Endothelial cell of umbilical vein (primary cell): ENCODE results near the gene HSD17B8. TPM values are rescaled to one million over a fixed set of nuclear protein-coding genes. Genes with fewer than 3 reads are reported as not detected.

ENCODE experiments used
- BruUV-seq: library from RNA; stranded (reverse); fragments of 400-500 nt; replicated peaks from 2 replicates; lab custom pipeline; 2021; lab: Mats Ljungman, UMichigan
- CTCF ChIA-PET: fragments of 300-600, 350-600 bp; sonication (Branson Sonifier 250); formaldehyde crosslinking; loops from one replicate; lab custom pipeline; 2021; ENCODE audit warnings: antibody characterized with exemption, inconsistent platforms; lab: Charles Lee
- POLR2A ChIA-PET: fragments of 300-600, 350-600 bp; sonication (Branson Sonifier 250); formaldehyde crosslinking; loops from one replicate; lab custom pipeline; 2021; ENCODE audit warnings: antibody characterized with exemption, inconsistent platforms; lab: Charles Lee
- DNase-seq: peaks from one replicate; pipeline ENCODE4 v3.0.0-alpha.2; 2011; ENCODE audit warnings: low read depth, low spot score
- FAIRE-seq: peaks from 2 replicates; lab custom pipeline; 2011; peaks lifted over from hg19 to GRCh38; lab: Jason Lieb, UNC
- H2AFZ ChIP-seq: 2 replicates; pipeline ENCODE4 v1.6.0; 2012; ENCODE audit warnings: low read depth, low read length, control low read depth, inconsistent platforms
- H3K27ac ChIP-seq: 2 replicates; pipeline ENCODE4 v1.5.1; 2011; ENCODE audit warnings: low read depth, mild to moderate bottlenecking, control low read depth, low read length, moderate library complexity; ENCODE audit not compliant: insufficient read depth
- H3K27me3 ChIP-seq, 2 experiments: 2 replicates each; pipeline versions ENCODE4 v1.6.0 to v1.6.1; 2011; ENCODE audit warnings: low read length in 2 of 2, mixed read lengths in 1 of 2; ENCODE audit not compliant: control insufficient read depth in 2 of 2, insufficient read depth in 2 of 2
- H3K36me3 ChIP-seq, 2 experiments: 2 replicates in 1 of 2; 3 replicates in 1 of 2; pipeline ENCODE4 v1.5.1; 2011; ENCODE audit warnings: low read length in 2 of 2, mild to moderate bottlenecking in 1 of 2, moderate library complexity in 1 of 2; ENCODE audit not compliant: control insufficient read depth in 2 of 2, insufficient read depth in 2 of 2; ENCODE audit errors: extremely low read depth in 1 of 2
- H3K4me1 ChIP-seq: 3 replicates; pipeline ENCODE4 v1.5.1; 2011; ENCODE audit warnings: mild to moderate bottlenecking, low read length; ENCODE audit not compliant: control insufficient read depth, insufficient read depth; ENCODE audit errors: extremely low read depth
- H3K4me2 ChIP-seq: 2 replicates; pipeline ENCODE4 v1.6.1; 2011; ENCODE audit warnings: low read length, control low read depth, mixed read lengths; ENCODE audit not compliant: insufficient read depth
- H3K4me3 ChIP-seq, 3 experiments: fragments of 200-600 bp in 1 of 3; sonication (generic), shearing (Covaris generic) in 1 of 3; replicated peaks in 1 of 3; 2 replicates each; pipeline ENCODE4 v1.5.1; 2011 to 2016; ENCODE audit warnings: control low read depth in 3 of 3, low read length in 3 of 3, mild to moderate bottlenecking in 2 of 3, inconsistent platforms in 1 of 3, low read depth in 1 of 3, moderate library complexity in 1 of 3; ENCODE audit not compliant: insufficient read depth in 1 of 3
- H3K79me2 ChIP-seq: 2 replicates; pipeline ENCODE4 v1.6.0; 2012; ENCODE audit warnings: low read length, inconsistent platforms; ENCODE audit not compliant: control insufficient read depth, insufficient read depth
- H3K9ac ChIP-seq: replicated peaks from 2 replicates; pipeline ENCODE3; 2011; ENCODE audit warnings: low read length, control low read depth; ENCODE audit not compliant: insufficient read depth; ENCODE audit errors: extremely low read depth
- H3K9me1 ChIP-seq: replicated peaks from 3 replicates; pipeline ENCODE4 v1.6.0; 2011; ENCODE audit warnings: mild to moderate bottlenecking, low read length; ENCODE audit not compliant: control insufficient read depth, insufficient read depth; ENCODE audit errors: extremely low read depth
- H3K9me3 ChIP-seq: replicated peaks from 2 replicates; pipeline ENCODE4 v1.5.1; 2012; ENCODE audit warnings: low read length, inconsistent platforms; ENCODE audit not compliant: control insufficient read depth, insufficient read depth
- H4K20me1 ChIP-seq: replicated peaks from 2 replicates; pipeline ENCODE3; 2011; ENCODE audit warnings: mild to moderate bottlenecking, low read length; ENCODE audit not compliant: control insufficient read depth, insufficient read depth; ENCODE audit errors: extremely low read depth
- CTCF ChIP-seq, 2 donors: IDR thresholded peaks; 1 replicate in 1 of 2; 2 replicates in 1 of 2; pipeline ENCODE4 v1.5.1; 2011; ENCODE audit warnings: low read length in 2 of 2, mild to moderate bottlenecking in 2 of 2, moderate library complexity in 2 of 2, control low read depth in 1 of 2, inconsistent platforms in 1 of 2, low read depth in 1 of 2; ENCODE audit not compliant: insufficient read depth in 1 of 2; ENCODE audit errors: extremely low read depth in 1 of 2
- EZH2 ChIP-seq: IDR thresholded peaks from 2 replicates; pipeline ENCODE4 v1.6.1; 2012; ENCODE audit warnings: borderline replicate concordance, low read depth, mild to moderate bottlenecking, moderate library complexity, low read length, inconsistent platforms; ENCODE audit not compliant: severe bottlenecking
- FOS ChIP-seq: IDR thresholded peaks from 2 replicates; pipeline ENCODE4 v1.6.1; 2011; ENCODE audit warnings: mild to moderate bottlenecking, low read length, moderate library complexity, borderline replicate concordance; ENCODE audit not compliant: insufficient read depth
- GATA2 ChIP-seq: IDR thresholded peaks from 2 replicates; pipeline ENCODE4 v1.7.0; 2011; ENCODE audit warnings: low read depth, mild to moderate bottlenecking, moderate library complexity, mixed read lengths, low read length; ENCODE audit not compliant: insufficient read length, insufficient read depth
- JUN ChIP-seq: IDR thresholded peaks from 2 replicates; pipeline ENCODE4 v1.6.1; 2011; ENCODE audit warnings: borderline replicate concordance, low read depth; ENCODE audit not compliant: insufficient read length, insufficient read depth
- MAX ChIP-seq: IDR thresholded peaks from 2 replicates; pipeline ENCODE4 v1.6.1; 2011; ENCODE audit not compliant: insufficient read depth, insufficient read length
- MYC ChIP-seq: IDR thresholded peaks from one replicate; pipeline ENCODE4 v1.6.1; 2011; ENCODE audit warnings: mild to moderate bottlenecking, low read depth, low read length
- POLR2A ChIP-seq: IDR thresholded peaks from 2 replicates; pipeline ENCODE4 v1.6.1; 2012; ENCODE audit warnings: low read depth, mild to moderate bottlenecking, control low read depth, low read length
- POLR2AphosphoS5 ChIP-seq: IDR thresholded peaks from 2 replicates; pipeline ENCODE4 v1.6.1; 2012; ENCODE audit warnings: low read depth, mild to moderate bottlenecking, control low read depth, low read length, moderate library complexity; ENCODE audit not compliant: insufficient read depth
- dilution Hi-C: fragments of 300-500 bp; cut with MboI; formaldehyde crosslinking; loops from one replicate; pipeline ENCODE4 v1.15.0; 2019; ENCODE audit warnings: low sequenced_read_pairs; ENCODE audit not compliant: extremely low pct_ligation_motif_present
- intact Hi-C: fragments of 100-400 bp; cut with micrococcal nuclease; formaldehyde crosslinking; loops from one replicate; pipeline ENCODE4 v1.10.0; 2022
- polyA plus RNA-seq, 4 experiments: library from polyadenylated mRNA; depleted of rRNA in 3 of 4; stranded (reverse) in 3 of 4; unstranded in 1 of 4; fragments of >200 nt; gene quantifications; 2 replicates each; pipeline versions ENCODE4 v1.2.1 to v1.2.3, GENCODE V29; 2011 to 2012; ENCODE audit warnings: missing spikeins in 1 of 4
- total RNA-seq: library from RNA; stranded (reverse); gene quantifications from 2 replicates; pipeline ENCODE4 v1.2.3, GENCODE V29; 2021

HSD17B8 gene
- total and polyA plus RNA-seq, 2 donors (not counting 3 experiments of a cell fraction or from before 2014, with no cell fraction given), result 4.0 to 8.2 TPM

GRCh38 chr6:33198853-33199436, 5.5 kb upstream of the HSD17B8 start:
- FAIRE-seq (no peak), DNase-seq (no peak)
- H3K79me2 ChIP-seq, result peaks cover 40% of the 10 kb centered on the region
- H4K20me1 ChIP-seq, result no peaks in the 10 kb centered on the region
- H3K4me2 ChIP-seq, result peak overlapping the region; percentile 93
- peaks cover 12 to 42% of the 10 kb centered on the region in 2 experiments for H3K36me3 ChIP-seq
- H3K9ac ChIP-seq, result no peak overlapping the region
- no peaks in the 10 kb centered on the region for H3K27me3 ChIP-seq
- no peak overlapping the region for H3K27ac ChIP-seq
- POLR2A ChIA-PET, result no interaction called here
- CTCF ChIA-PET, result interaction anchor here (1.3 to 1.9 kb wide), 4 partner anchors 23 to 214 kb away, joined by 3 to 10 read pairs (median 5); no protein-coding TSS in a partner anchor
- TF ChIP-seq EZH2 (no peak), FOS (no peak), POLR2A (no peak), JUN (no peak)
- peak overlapping the region in 2 of 3 experiments; percentile 75 to 89 for H3K4me3 ChIP-seq
- intact Hi-C loops, result no loop called here
- no peak overlapping the region for H2AFZ ChIP-seq
- BruUV-seq, result no TSS peak
- peaks cover 20% of the 10 kb centered on the region for H3K4me1 ChIP-seq
- no peaks in the 10 kb centered on the region for H3K9me3 ChIP-seq
- H3K9me1 ChIP-seq, result no peaks in the 10 kb centered on the region
- dilution Hi-C loops, result no loop called here

- Histone ChIP-seq H3K4me2 (peak overlapping the region; percentile 93), H3K27me3 (no peaks in the 10 kb centered on the region), H3K36me3 (peaks cover 12 to 35% of the 10 kb centered on the region in 2 experiments), H3K4me3 (peak overlapping the region; percentile 71 to 89 (median 75)), H3K27ac (peak overlapping the region; percentile 95), H2AFZ (peak overlapping the region; percentile 84), H3K9ac (peak overlapping the region; percentile 99), H3K79me2 (peaks cover 40% of the 10 kb centered on the region), H3K4me1 (peaks cover 25% of the 10 kb centered on the region), H3K9me3 (no peaks in the 10 kb centered on the region), H3K9me1 (no peaks in the 10 kb centered on the region), H4K20me1 (no peaks in the 10 kb centered on the region)
- BruUV-seq, result TSS peak; percentile 38
- TF ChIP-seq CTCF (IDR thresholded peaks at IDR 0.05; ENCODE audit: extremely low read depth in 1 of 2, insufficient read depth in 1 of 2, low read depth in 1 of 2, low read length in 2 of 2) (no peak), POLR2A (no peak), GATA2 (no peak), MAX (no peak), FOS (no peak), JUN (no peak), EZH2 (no peak), POLR2AphosphoS5 (no peak), MYC (no peak)
- ChIA-PET CTCF (interaction anchor here (1.3 kb wide), 1 partner anchor 38 kb away, joined by 4 read pairs; no protein-coding TSS in a partner anchor), POLR2A (no interaction called here)
- DNase-seq, result peak; percentile 53
- intact Hi-C loops, result loop anchor here (1.0 to 5.0 kb wide), 5 partner anchors 50 to 227 kb away; partner anchors contain the start of genes RPS18 and TAPBP
- FAIRE-seq, result peak; percentile 50
- dilution Hi-C loops, result no loop called here
Observed at GRCh38 chr6:33199687-33200218, 4.7 kb upstream of the HSD17B8 start.
